Panc1 (cell line): ENCODE results near the gene COQ8A.

Source experiments
- POLR2AphosphoS5 ChIP-seq: IDR thresholded peaks from 2 replicates; pipeline ENCODE4 v1.6.1; 2012; ENCODE audit warnings: mild to moderate bottlenecking, low read depth, low read length, moderate library complexity
- TF ChIP-seq, protein P1 (sequence below): fragments of 450-650 bp; IDR thresholded peaks from 2 replicates; pipeline ENCODE4 v1.5.1; 2017; ENCODE audit warnings: mild to moderate bottlenecking

DNA sequence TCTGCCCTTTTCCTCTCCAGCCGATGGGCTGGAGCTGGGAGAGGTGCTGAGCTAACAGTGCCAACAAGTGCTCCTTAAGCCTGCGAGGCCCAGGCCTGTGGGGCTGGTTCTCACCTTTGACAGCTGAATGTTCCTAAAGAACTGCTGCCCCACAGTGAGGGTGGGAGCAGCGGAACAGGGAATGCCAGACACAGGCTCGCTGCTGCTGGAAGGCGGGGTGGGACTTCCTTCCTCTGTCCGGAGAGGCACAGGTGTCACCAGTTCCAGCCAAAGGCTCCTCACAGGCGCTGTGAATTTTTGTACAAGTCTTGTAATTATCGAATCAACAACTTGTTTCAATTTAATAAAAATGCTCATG lies 47.1 kb downstream of the COQ8A start:
- no peak for TF ChIP-seq POLR2AphosphoS5
- TF ChIP-seq, protein P1, sequence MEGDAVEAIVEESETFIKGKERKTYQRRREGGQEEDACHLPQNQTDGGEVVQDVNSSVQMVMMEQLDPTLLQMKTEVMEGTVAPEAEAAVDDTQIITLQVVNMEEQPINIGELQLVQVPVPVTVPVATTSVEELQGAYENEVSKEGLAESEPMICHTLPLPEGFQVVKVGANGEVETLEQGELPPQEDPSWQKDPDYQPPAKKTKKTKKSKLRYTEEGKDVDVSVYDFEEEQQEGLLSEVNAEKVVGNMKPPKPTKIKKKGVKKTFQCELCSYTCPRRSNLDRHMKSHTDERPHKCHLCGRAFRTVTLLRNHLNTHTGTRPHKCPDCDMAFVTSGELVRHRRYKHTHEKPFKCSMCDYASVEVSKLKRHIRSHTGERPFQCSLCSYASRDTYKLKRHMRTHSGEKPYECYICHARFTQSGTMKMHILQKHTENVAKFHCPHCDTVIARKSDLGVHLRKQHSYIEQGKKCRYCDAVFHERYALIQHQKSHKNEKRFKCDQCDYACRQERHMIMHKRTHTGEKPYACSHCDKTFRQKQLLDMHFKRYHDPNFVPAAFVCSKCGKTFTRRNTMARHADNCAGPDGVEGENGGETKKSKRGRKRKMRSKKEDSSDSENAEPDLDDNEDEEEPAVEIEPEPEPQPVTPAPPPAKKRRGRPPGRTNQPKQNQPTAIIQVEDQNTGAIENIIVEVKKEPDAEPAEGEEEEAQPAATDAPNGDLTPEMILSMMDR, result no peak
